WTC11 (cell line): Measurements from ENCODE around the gene CIPC.

ENCODE experiments used
- CREB1 ChIP-seq: sonication (generic); formaldehyde crosslinking; IDR thresholded peaks from 2 replicates; pipeline ENCODE4 v1.8.0; 2023; ENCODE audit warnings: mild to moderate bottlenecking, missing genetic modification reagents
- CTCF ChIP-seq: fragments of 200-600 bp; IDR thresholded peaks from 2 replicates; pipeline ENCODE4 v1.8.0; 2022; ENCODE audit warnings: antibody characterized with exemption
- ESRRA ChIP-seq: sonication (generic); formaldehyde crosslinking; IDR thresholded peaks from 2 replicates; pipeline ENCODE4 v1.8.1; 2022; ENCODE audit warnings: mild to moderate bottlenecking, missing genetic modification reagents, borderline replicate concordance
- FOXP1 ChIP-seq: sonication (generic); formaldehyde crosslinking; IDR thresholded peaks from 2 replicates; pipeline ENCODE4 v1.8.0; 2022; ENCODE audit warnings: missing genetic modification reagents, mild to moderate bottlenecking, moderate library complexity, borderline replicate concordance
- TP53 ChIP-seq: sonication (generic); formaldehyde crosslinking; IDR thresholded peaks from 2 replicates; pipeline ENCODE4 v1.8.1; 2023; ENCODE audit warnings: mild to moderate bottlenecking, missing genetic modification reagents
- ZMAT4 ChIP-seq: fragments of 250-450 bp; sonication (Bioruptor Pico); IDR thresholded peaks from 2 replicates; pipeline ENCODE4 v1.9.0; 2021; ENCODE audit warnings: mild to moderate bottlenecking
- ZNF423 ChIP-seq: fragments of 250-450 bp; sonication (Bioruptor Pico); IDR thresholded peaks from 2 replicates; pipeline ENCODE4 v2.1.2; 2022; ENCODE audit warnings: mild to moderate bottlenecking, moderate library complexity

GRCh38 chr14:77069551-77069950, 28.5 kb upstream of the CIPC start:
- TF ChIP-seq CTCF = no peak
- TF ChIP-seq CREB1 (CRISPR knock-in tag) = no peak
- TF ChIP-seq FOXP1 (CRISPR knock-in tag) = no peak
- no peak for TF ChIP-seq ZNF423 (CRISPR knock-in tag)
- TF ChIP-seq TP53 = no peak
- no peak for TF ChIP-seq ESRRA (CRISPR knock-in tag)
- no peak for TF ChIP-seq ZMAT4 (CRISPR knock-in tag)
